IMR-90 (cell line): ENCODE results near the gene KIF20A.

Source experiments
- CTCF ChIP-seq: conservative IDR thresholded peaks from 2 replicates; pipeline ENCODE4 v1.5.1; 2012; ENCODE audit warnings: mild to moderate bottlenecking, low read depth, low read length, improper control_type of control experiment
- POLR2A ChIP-seq: IDR thresholded peaks from 2 replicates; pipeline ENCODE4 v1.6.1; 2012; ENCODE audit warnings: mild to moderate bottlenecking, low read depth, low read length
- RFX5 ChIP-seq: IDR thresholded peaks from 2 replicates; pipeline ENCODE4 v1.8.0; 2012; ENCODE audit warnings: low read depth, mild to moderate bottlenecking, low read length, moderate library complexity
- SMC3 ChIP-seq: fragments of 150-350 bp; IDR thresholded peaks from 2 replicates; pipeline ENCODE4 v1.6.1; 2016; ENCODE audit warnings: low read depth, mild to moderate bottlenecking, antibody characterized with exemption, low read length, moderate library complexity

- no peak for TF ChIP-seq CTCF
- TF ChIP-seq SMC3, result no peak
- TF ChIP-seq POLR2A, result no peak
- no peak for TF ChIP-seq RFX5
These were observed 15.2 kb upstream of the KIF20A start for GRCh38 chr5:138163721-138164120.
